ENCODE results near the gene GNB1L. TPM values are rescaled to one million over a fixed set of nuclear protein-coding genes. Genes with fewer than 3 reads are reported as not detected.

GNB1L gene
- total and polyA plus RNA-seq, 9 of the 15 experiments (the other 6 are each of a cell fraction or from before 2014, with no cell fraction given): 0.56 to 50.5 (median 10.2) TPM

GRCh38 chr22:19884954-19885751, 30.5 kb upstream of the GNB1L start (continued):
- TF ChIP-seq, protein P1, sequence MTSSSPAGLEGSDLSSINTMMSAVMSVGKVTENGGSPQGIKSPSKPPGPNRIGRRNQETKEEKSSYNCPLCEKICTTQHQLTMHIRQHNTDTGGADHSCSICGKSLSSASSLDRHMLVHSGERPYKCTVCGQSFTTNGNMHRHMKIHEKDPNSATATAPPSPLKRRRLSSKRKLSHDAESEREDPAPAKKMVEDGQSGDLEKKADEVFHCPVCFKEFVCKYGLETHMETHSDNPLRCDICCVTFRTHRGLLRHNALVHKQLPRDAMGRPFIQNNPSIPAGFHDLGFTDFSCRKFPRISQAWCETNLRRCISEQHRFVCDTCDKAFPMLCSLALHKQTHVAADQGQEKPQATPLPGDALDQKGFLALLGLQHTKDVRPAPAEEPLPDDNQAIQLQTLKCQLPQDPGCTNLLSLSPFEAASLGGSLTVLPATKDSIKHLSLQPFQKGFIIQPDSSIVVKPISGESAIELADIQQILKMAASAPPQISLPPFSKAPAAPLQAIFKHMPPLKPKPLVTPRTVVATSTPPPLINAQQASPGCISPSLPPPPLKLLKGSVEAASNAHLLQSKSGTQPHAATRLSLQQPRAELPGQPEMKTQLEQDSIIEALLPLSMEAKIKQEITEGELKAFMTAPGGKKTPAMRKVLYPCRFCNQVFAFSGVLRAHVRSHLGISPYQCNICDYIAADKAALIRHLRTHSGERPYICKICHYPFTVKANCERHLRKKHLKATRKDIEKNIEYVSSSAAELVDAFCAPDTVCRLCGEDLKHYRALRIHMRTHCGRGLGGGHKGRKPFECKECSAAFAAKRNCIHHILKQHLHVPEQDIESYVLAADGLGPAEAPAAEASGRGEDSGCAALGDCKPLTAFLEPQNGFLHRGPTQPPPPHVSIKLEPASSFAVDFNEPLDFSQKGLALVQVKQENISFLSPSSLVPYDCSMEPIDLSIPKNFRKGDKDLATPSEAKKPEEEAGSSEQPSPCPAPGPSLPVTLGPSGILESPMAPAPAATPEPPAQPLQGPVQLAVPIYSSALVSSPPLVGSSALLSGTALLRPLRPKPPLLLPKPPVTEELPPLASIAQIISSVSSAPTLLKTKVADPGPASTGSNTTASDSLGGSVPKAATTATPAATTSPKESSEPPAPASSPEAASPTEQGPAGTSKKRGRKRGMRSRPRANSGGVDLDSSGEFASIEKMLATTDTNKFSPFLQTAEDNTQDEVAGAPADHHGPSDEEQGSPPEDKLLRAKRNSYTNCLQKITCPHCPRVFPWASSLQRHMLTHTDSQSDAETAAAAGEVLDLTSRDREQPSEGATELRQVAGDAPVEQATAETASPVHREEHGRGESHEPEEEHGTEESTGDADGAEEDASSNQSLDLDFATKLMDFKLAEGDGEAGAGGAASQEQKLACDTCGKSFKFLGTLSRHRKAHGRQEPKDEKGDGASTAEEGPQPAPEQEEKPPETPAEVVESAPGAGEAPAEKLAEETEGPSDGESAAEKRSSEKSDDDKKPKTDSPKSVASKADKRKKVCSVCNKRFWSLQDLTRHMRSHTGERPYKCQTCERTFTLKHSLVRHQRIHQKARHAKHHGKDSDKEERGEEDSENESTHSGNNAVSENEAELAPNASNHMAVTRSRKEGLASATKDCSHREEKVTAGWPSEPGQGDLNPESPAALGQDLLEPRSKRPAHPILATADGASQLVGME (CRISPR knock-in tag; IDR thresholded peaks at IDR 0.05): peak; percentile 73; the same call in 1 of the 2 replicates
- TF ChIP-seq NR4A1 (CRISPR knock-in tag; IDR thresholded peaks at IDR 0.05): 0 out of 2 replicates have a peak, but pooled peaks have one; percentile 37
- no peak for TF ChIP-seq NR4A1 (tag; IDR thresholded peaks at IDR 0.05)
- TF ChIP-seq POLR2A (conservative IDR thresholded peaks at IDR 0.05): 0 out of 2 replicates have a peak, but pooled peaks have one; percentile 13
- TF ChIP-seq ATF1 (CRISPR knock-in tag; IDR thresholded peaks at IDR 0.05): peak; percentile 27; the same call in 1 of the 2 replicates
- no peak for TF ChIP-seq ATF1 (tag; IDR thresholded peaks at IDR 0.05)
- peak; percentile 81; the same call in 1 of the 2 replicates for TF ChIP-seq TAF15 (IDR thresholded peaks at IDR 0.05; ENCODE audit: low read depth, low read length)
